ENCODE measurements around the gene CST3.

GRCh38 chr20:23632711-23633573 lies 4.8 kb downstream of the CST3 start:
- TF ChIP-seq POLR2A (IDR thresholded peaks at IDR 0.05) (no peak), CTCF (IDR thresholded peaks at IDR 0.05) (no peak)
